ACC112 (cell line): Measurements from ENCODE around the gene TSPOAP1.

Experiments used
- H2AFZ ChIP-seq: fragments of 200-600 bp; sonication (generic); one replicate; pipeline ENCODE4 v1.6.0; 2017; ENCODE audit warnings: antibody characterized with exemption, low read length; ENCODE audit not compliant: unreplicated experiment
- H3K27ac ChIP-seq: fragments of 200-600 bp; sonication (generic); 2 replicates; pipeline ENCODE4 v1.5.1; 2014; ENCODE audit warnings: low read depth, mild to moderate bottlenecking, antibody characterized with exemption, low read length, moderate library complexity
- H3K27me3 ChIP-seq: fragments of 200-600 bp; sonication (generic); 2 replicates; pipeline ENCODE4 v1.6.1; 2014; ENCODE audit warnings: mild to moderate bottlenecking, antibody characterized with exemption, low read length, moderate library complexity, mixed read lengths; ENCODE audit not compliant: insufficient read depth
- H3K36me3 ChIP-seq: fragments of 200-600 bp; sonication (generic); 2 replicates; pipeline ENCODE4 v1.6.1; 2016; ENCODE audit warnings: mild to moderate bottlenecking, antibody characterized with exemption, low read length, moderate library complexity, mixed read lengths; ENCODE audit not compliant: insufficient read depth
- H3K4me1 ChIP-seq: fragments of 200-600 bp; sonication (generic); one replicate; pipeline ENCODE4 v1.6.1; 2016; ENCODE audit warnings: low read length, mixed read lengths; ENCODE audit not compliant: insufficient read depth, unreplicated experiment, control insufficient read depth
- H3K4me3 ChIP-seq: fragments of 200-600 bp; sonication (generic); 2 replicates; pipeline ENCODE4 v1.5.1; 2014; ENCODE audit warnings: mild to moderate bottlenecking, low read depth, low read length
- H3K79me2 ChIP-seq: fragments of 200-600 bp; sonication (generic); one replicate; pipeline ENCODE4 v1.6.0; 2016; ENCODE audit warnings: low read length; ENCODE audit not compliant: control insufficient read depth, unreplicated experiment, insufficient read depth

The TSPOAP1 gene

GRCh38 chr17:58312829-58313228, 15.8 kb downstream of the TSPOAP1 start:
- H2AFZ ChIP-seq = no peak overlapping the region
- peaks cover 34% of the 10 kb centered on the region for H3K27me3 ChIP-seq
- no peak overlapping the region for H3K4me3 ChIP-seq
- no peaks in the 10 kb centered on the region for H3K79me2 ChIP-seq
- no peak overlapping the region for H3K27ac ChIP-seq
- no peaks in the 10 kb centered on the region for H3K36me3 ChIP-seq
- no peaks in the 10 kb centered on the region for H3K4me1 ChIP-seq

GRCh38 chr17:58312021-58312630, 16.5 kb downstream of the TSPOAP1 start:
- H2AFZ ChIP-seq = no peak overlapping the region
- no peak overlapping the region for H3K4me3 ChIP-seq
- H3K27ac ChIP-seq = no peak overlapping the region
- no peaks in the 10 kb centered on the region for H3K36me3 ChIP-seq
- no peaks in the 10 kb centered on the region for H3K4me1 ChIP-seq
- no peaks in the 10 kb centered on the region for H3K79me2 ChIP-seq
- peaks cover 41% of the 10 kb centered on the region for H3K27me3 ChIP-seq

- H2AFZ ChIP-seq = no peak overlapping the region
- no peaks in the 10 kb centered on the region for H3K79me2 ChIP-seq
- H3K27ac ChIP-seq = no peak overlapping the region
- no peaks in the 10 kb centered on the region for H3K4me1 ChIP-seq
- no peaks in the 10 kb centered on the region for H3K36me3 ChIP-seq
- no peak overlapping the region for H3K4me3 ChIP-seq
- H3K27me3 ChIP-seq = peaks cover 44% of the 10 kb centered on the region
Observed at GRCh38 chr17:58311429-58311894, 17.1 kb downstream of the TSPOAP1 start.

GRCh38 chr17:58310511-58311428, 17.8 kb downstream of the TSPOAP1 start:
- Histone ChIP-seq H3K36me3 (no peaks in the 10 kb centered on the region), H3K27me3 (peaks cover 43% of the 10 kb centered on the region), H3K27ac (no peak overlapping the region), H3K79me2 (no peaks in the 10 kb centered on the region), H3K4me1 (no peaks in the 10 kb centered on the region), H2AFZ (no peak overlapping the region), H3K4me3 (no peak overlapping the region)

- H3K36me3 ChIP-seq = no peaks in the 10 kb centered on the region
- no peak overlapping the region for H3K4me3 ChIP-seq
- H3K27me3 ChIP-seq = peaks cover 38% of the 10 kb centered on the region
- no peak overlapping the region for H3K27ac ChIP-seq
- H3K79me2 ChIP-seq = no peaks in the 10 kb centered on the region
- no peaks in the 10 kb centered on the region for H3K4me1 ChIP-seq
- H2AFZ ChIP-seq = no peak overlapping the region
Observed at GRCh38 chr17:58309918-58310259, 18.7 kb downstream of the TSPOAP1 start.

- H3K79me2 ChIP-seq = no peaks in the 10 kb centered on the region
- H3K36me3 ChIP-seq = no peaks in the 10 kb centered on the region
- H3K27ac ChIP-seq = no peak overlapping the region
- H3K4me3 ChIP-seq = no peak overlapping the region
- no peak overlapping the region for H2AFZ ChIP-seq
- H3K27me3 ChIP-seq = peaks cover 32% of the 10 kb centered on the region
- H3K4me1 ChIP-seq = no peaks in the 10 kb centered on the region
Observed at GRCh38 chr17:58308985-58309917, 19.3 kb downstream of the TSPOAP1 start.

- Histone ChIP-seq H2AFZ (no peak overlapping the region), H3K4me1 (no peaks in the 10 kb centered on the region), H3K79me2 (no peaks in the 10 kb centered on the region), H3K4me3 (no peak overlapping the region), H3K27ac (no peak overlapping the region), H3K36me3 (no peaks in the 10 kb centered on the region), H3K27me3 (peaks cover 30% of the 10 kb centered on the region)
Observed at GRCh38 chr17:58308173-58308984, 20.2 kb downstream of the TSPOAP1 start.

GRCh38 chr17:58307468-58308172, 21.0 kb downstream of the TSPOAP1 start:
- peaks cover 33% of the 10 kb centered on the region for H3K27me3 ChIP-seq
- no peak overlapping the region for H2AFZ ChIP-seq
- H3K4me3 ChIP-seq = no peak overlapping the region
- no peaks in the 10 kb centered on the region for H3K36me3 ChIP-seq
- H3K27ac ChIP-seq = no peak overlapping the region
- H3K79me2 ChIP-seq = no peaks in the 10 kb centered on the region
- H3K4me1 ChIP-seq = no peaks in the 10 kb centered on the region

GRCh38 chr17:58306131-58306951, 22.3 kb downstream of the TSPOAP1 start:
- no peaks in the 10 kb centered on the region for H3K4me1 ChIP-seq
- no peak overlapping the region for H3K27ac ChIP-seq
- no peaks in the 10 kb centered on the region for H3K36me3 ChIP-seq
- no peaks in the 10 kb centered on the region for H3K79me2 ChIP-seq
- no peak overlapping the region for H3K4me3 ChIP-seq
- H2AFZ ChIP-seq = no peak overlapping the region
- H3K27me3 ChIP-seq = peaks cover 46% of the 10 kb centered on the region
